H1 (cell line): ENCODE data around the gene AASDH. TPM values are rescaled to one million over a fixed set of nuclear protein-coding genes. Genes with fewer than 3 reads are reported as not detected.

ENCODE experiments used
- NRF1 ChIP-seq: IDR thresholded peaks from 2 replicates; pipeline ENCODE4 v1.6.1; 2011; ENCODE audit warnings: mild to moderate bottlenecking, low read depth, low read length, improper control_type of control experiment
- RBBP5 ChIP-seq: IDR thresholded peaks from 2 replicates; pipeline ENCODE4 v1.7.1; 2012; ENCODE audit warnings: low read depth, mild to moderate bottlenecking, inconsistent platforms, low read length, moderate library complexity, borderline replicate concordance
- polyA plus RNA-seq, 7 experiments: library from polyadenylated mRNA; depleted of rRNA in 3 of 7; stranded (reverse) in 5 of 7; unstranded in 2 of 7; fragments of >200 nt in 5 of 7; fragments of 200-250 nt in 2 of 7; gene quantifications; 1 replicate in 5 of 7; 2 replicates in 1 of 7; 4 replicates in 1 of 7; pipeline versions ENCODE4 v1.2.1 to v1.2.3, GENCODE V29; 2011 to 2013; ENCODE audit warnings: missing spikeins in 2 of 7, mixed read lengths in 2 of 7
- total RNA-seq: library from RNA; stranded (reverse); fragmentation: NEBNext Ultra II Directional; extraction: Animal tissue kit (Norgen Biotek cat#: 25700); gene quantifications from 2 replicates; pipeline ENCODE4 v1.2.1, GENCODE V29; 2021

AASDH gene
- total and polyA plus RNA-seq, 2 of the 8 experiments (the other 6 are each of a cell fraction or from before 2014, with no cell fraction given): 8.0 to 10.9 TPM

DNA sequence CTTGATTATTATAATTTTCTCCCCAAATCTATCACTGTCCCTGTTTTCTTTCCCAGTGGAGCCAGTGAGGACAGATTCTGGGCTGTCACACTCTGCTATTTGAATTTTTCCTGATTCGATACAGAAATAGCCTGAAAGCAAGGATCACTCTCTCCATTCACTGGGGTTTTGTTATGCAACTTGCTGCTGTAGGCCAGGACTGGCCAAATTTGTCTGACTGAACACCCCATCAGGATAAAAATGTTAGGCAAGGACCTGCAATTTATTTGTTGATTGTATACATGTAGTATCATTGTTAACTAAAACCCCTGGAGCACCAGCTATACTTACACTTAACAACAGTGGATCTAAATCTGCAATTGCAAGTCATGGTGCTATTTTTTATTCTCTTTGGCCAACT lies 68.7 kb downstream of the AASDH start (continued):
- no peak for TF ChIP-seq NRF1
- TF ChIP-seq RBBP5: no peak
